HCT116 (cell line): ENCODE results near the gene COPA. TPM values are rescaled to one million over a fixed set of nuclear protein-coding genes. Genes with fewer than 3 reads are reported as not detected.
A peak's percentile ranks its signal among the peaks of the same experiment; 100 is the strongest.

Experiments used
- ATAC-seq: fragments of 200-7000 bp; cut with Tn5 transposase; 2 replicates; pipeline ENCODE4 v1.9.1; 2020; ENCODE audit warnings: mild to moderate bottlenecking, moderate library complexity
- BruUV-seq: library from RNA; stranded (reverse); fragments of 400-500 nt; replicated peaks from 2 replicates; lab custom pipeline; 2021; lab: Mats Ljungman, UMichigan
- CTCF ChIA-PET: fragments of 300-600 bp; sonication (Branson Sonifier 250); formaldehyde crosslinking; loops from one replicate; lab custom pipeline; 2021; ENCODE audit warnings: antibody characterized with exemption; lab: Charles Lee
- POLR2A ChIA-PET: fragments of 300-600, 350-600 bp; sonication (Branson Sonifier 250); formaldehyde crosslinking; loops from one replicate; lab custom pipeline; 2021; ENCODE audit warnings: antibody characterized with exemption; lab: Charles Lee
- RAD21 ChIA-PET, 2 experiments: fragments of 300-600 bp; sonication (Branson Sonifier 250); formaldehyde crosslinking; loops; one replicate each; lab custom pipeline; 2023; ENCODE audit warnings: low total read pairs in 2 of 2; ENCODE audit not compliant: uncharacterized antibody in 2 of 2, unreplicated experiment in 2 of 2, low non-redundant PET in 1 of 2; lab: Charles Lee
- DNase-seq: peaks from one replicate; pipeline ENCODE4 v3.0.0-alpha.2; 2010; ENCODE audit warnings: low read depth, low spot score
- H2AFZ ChIP-seq: fragments of 200-600 bp; shearing (Covaris generic), sonication (generic); 2 replicates; pipeline ENCODE4 v1.6.1; 2017; ENCODE audit warnings: low read depth, mixed run types, mixed read lengths, antibody characterized with exemption, low read length; ENCODE audit not compliant: poor library complexity, severe bottlenecking
- H3K27ac ChIP-seq: 2 replicates; pipeline ENCODE4 v1.5.1; 2012; ENCODE audit warnings: low read depth, low read length
- H3K27me3 ChIP-seq: fragments of 200-600 bp; sonication (generic); 2 replicates; pipeline ENCODE4 v1.6.1; 2016; ENCODE audit warnings: mixed run types, low read length, mixed read lengths; ENCODE audit not compliant: insufficient read depth
- H3K36me3 ChIP-seq, 2 experiments: fragments of 200-500 bp in 1 of 2; fragments of 200-600 bp in 1 of 2; sonication (Bioruptor generic) in 1 of 2; sonication (generic) in 1 of 2; 2 replicates each; pipeline versions ENCODE4 v1.5.1 to v1.6.1; 2014 to 2016; ENCODE audit warnings: low read length in 2 of 2, inconsistent platforms in 1 of 2, mixed read lengths in 1 of 2, mixed run types in 1 of 2; ENCODE audit not compliant: insufficient read depth in 2 of 2, control insufficient read depth in 1 of 2
- H3K4me1 ChIP-seq, 2 experiments: fragments of 200-600 bp in 1 of 2; sonication (generic) in 1 of 2; 2 replicates each; pipeline versions ENCODE4 v1.5.1 to v1.6.1; 2012 to 2017; ENCODE audit warnings: low read length in 2 of 2, inconsistent platforms in 1 of 2, mild to moderate bottlenecking in 1 of 2, mixed read lengths in 1 of 2, mixed run types in 1 of 2, moderate library complexity in 1 of 2; ENCODE audit not compliant: insufficient read depth in 2 of 2, control insufficient read depth in 1 of 2
- H3K4me2 ChIP-seq: fragments of 200-600 bp; sonication (generic); 2 replicates; pipeline ENCODE4 v1.6.1; 2017; ENCODE audit warnings: mixed run types, low read length, mixed read lengths
- H3K4me3 ChIP-seq, 2 experiments: fragments of 200-600 bp in 1 of 2; sonication (generic) in 1 of 2; replicated peaks in 1 of 2; 2 replicates each; pipeline ENCODE4 v1.5.1; 2011 to 2016; ENCODE audit warnings: low read length in 2 of 2, control low read depth in 1 of 2, low read depth in 1 of 2, mild to moderate bottlenecking in 1 of 2, mixed read lengths in 1 of 2, mixed run types in 1 of 2
- H3K79me2 ChIP-seq: fragments of 200-600 bp; sonication (generic); 2 replicates; pipeline ENCODE4 v1.6.1; 2017; ENCODE audit warnings: mild to moderate bottlenecking, mixed run types, low read length, moderate library complexity, mixed read lengths; ENCODE audit not compliant: insufficient read depth
- H3K9ac ChIP-seq: fragments of 200-600 bp; sonication (generic); 2 replicates; pipeline ENCODE4 v1.6.1; 2016; ENCODE audit warnings: low read length, mixed read lengths
- H3K9me2 ChIP-seq: fragments of 200-600 bp; sonication (generic), shearing (Covaris generic); 2 replicates; pipeline ENCODE4 v1.6.1; 2017; ENCODE audit warnings: mixed run types, mild to moderate bottlenecking, moderate library complexity; ENCODE audit not compliant: insufficient read depth
- H3K9me3 ChIP-seq, 2 experiments: fragments of 200-500 bp in 1 of 2; fragments of 200-600 bp in 1 of 2; sonication (Bioruptor generic) in 1 of 2; sonication (generic) in 1 of 2; 2 replicates each; pipeline ENCODE4 v1.6.1; 2014 to 2017; ENCODE audit warnings: low read length in 2 of 2, mixed read lengths in 2 of 2, inconsistent platforms in 1 of 2, low read depth in 1 of 2, mild to moderate bottlenecking in 1 of 2, mixed run types in 1 of 2, moderate library complexity in 1 of 2; ENCODE audit not compliant: control insufficient read depth in 1 of 2, insufficient read depth in 1 of 2
- H4K20me1 ChIP-seq: fragments of 200-600 bp; sonication (generic), shearing (Covaris generic); 2 replicates; pipeline ENCODE4 v1.6.1; 2017; ENCODE audit warnings: mixed run types, mild to moderate bottlenecking, moderate library complexity; ENCODE audit not compliant: insufficient read depth
- CBX3 ChIP-seq: IDR thresholded peaks from 2 replicates; pipeline ENCODE4 v1.6.1; 2012; ENCODE audit warnings: low read depth
- CEBPB ChIP-seq: IDR thresholded peaks from 2 replicates; pipeline ENCODE4 v1.6.1; 2012; ENCODE audit warnings: low read depth
- EGR1 ChIP-seq: IDR thresholded peaks from 2 replicates; pipeline ENCODE4 v1.6.1; 2012; ENCODE audit warnings: low read depth
- ELF1 ChIP-seq: IDR thresholded peaks from 2 replicates; pipeline ENCODE4 v1.6.1; 2012; ENCODE audit warnings: low read depth, borderline replicate concordance
- EZH2 ChIP-seq: fragments of 200-600 bp; sonication (generic); IDR thresholded peaks from 2 replicates; pipeline ENCODE4 v1.6.1; 2017; ENCODE audit warnings: antibody characterized with exemption, mixed run types
- EZH2phosphoT487 ChIP-seq: fragments of 200-600 bp; IDR thresholded peaks from 2 replicates; pipeline ENCODE4 v1.6.1; 2018; ENCODE audit warnings: antibody characterized with exemption, borderline replicate concordance
- FOSL1 ChIP-seq: IDR thresholded peaks from 2 replicates; pipeline ENCODE4 v1.6.1; 2012; ENCODE audit warnings: low read depth
- JUND ChIP-seq: IDR thresholded peaks from 2 replicates; pipeline ENCODE4 v1.6.1; 2012
- POLR2A ChIP-seq: IDR thresholded peaks from 2 replicates; pipeline ENCODE4 v1.7.0; 2011; ENCODE audit warnings: borderline replicate concordance; ENCODE audit not compliant: insufficient read depth, insufficient read length; ENCODE audit errors: extremely low read depth
- POLR2AphosphoS5 ChIP-seq: IDR thresholded peaks from 2 replicates; pipeline ENCODE4 v1.6.1; 2011; ENCODE audit warnings: mild to moderate bottlenecking, low read depth, low read length, moderate library complexity
- RAD21 ChIP-seq: IDR thresholded peaks from 2 replicates; pipeline ENCODE4 v1.6.1; 2012; ENCODE audit warnings: low read depth, mild to moderate bottlenecking
- SIN3A ChIP-seq: IDR thresholded peaks from 2 replicates; pipeline ENCODE4 v1.6.1; 2012; ENCODE audit warnings: low read depth
- SP1 ChIP-seq: IDR thresholded peaks from 2 replicates; pipeline ENCODE4 v1.6.1; 2012; ENCODE audit warnings: low read depth
- SRF ChIP-seq: IDR thresholded peaks from 2 replicates; pipeline ENCODE4 v1.6.1; 2012; ENCODE audit warnings: low read depth
- TCF7L2 ChIP-seq: IDR thresholded peaks from 2 replicates; pipeline ENCODE4 v1.7.0; 2011; ENCODE audit warnings: borderline replicate concordance, inconsistent platforms; ENCODE audit not compliant: insufficient read depth, insufficient read length; ENCODE audit errors: extremely low read depth
- YY1 ChIP-seq: IDR thresholded peaks from 2 replicates; pipeline ENCODE4 v1.6.1; 2011; ENCODE audit warnings: low read length, low read depth, moderate library complexity, mild to moderate bottlenecking; ENCODE audit not compliant: insufficient replicate concordance; ENCODE audit errors: extremely low read depth
- ZFX ChIP-seq: fragments of 450-650 bp; IDR thresholded peaks from 2 replicates; pipeline ENCODE4 v1.6.1; 2017
- ZNF274 ChIP-seq: fragments of 200-500 bp; sonication (Bioruptor generic); IDR thresholded peaks from 2 replicates; pipeline ENCODE4 v1.6.1; 2014; ENCODE audit warnings: mild to moderate bottlenecking, low read depth, low read length, inconsistent platforms
- intact Hi-C: fragments of 100-400 bp; cut with micrococcal nuclease; formaldehyde crosslinking; loops from 2 replicates; pipeline ENCODE4 v1.10.0; 2022
- total RNA-seq: library from RNA; stranded (reverse); gene quantifications from one replicate; pipeline ENCODE4 v1.2.1, GENCODE V29; 2021; ENCODE audit not compliant: unreplicated experiment
- TF ChIP-seq, protein P1 (sequence below): IDR thresholded peaks from 2 replicates; pipeline ENCODE4 v1.6.1; 2012
- TF ChIP-seq, protein P2 (sequence below): IDR thresholded peaks from 2 replicates; pipeline ENCODE4 v1.6.1; 2012
- TF ChIP-seq, protein P3 (sequence below), 3 experiments: fragments of 200-600 bp in 1 of 3; sonication (generic) in 1 of 3; IDR thresholded peaks in 2 of 3; conservative IDR thresholded peaks in 1 of 3; 2 replicates each; pipeline ENCODE4 v1.5.1; 2012 to 2017; ENCODE audit warnings: low read depth in 2 of 3, low read length in 2 of 3, antibody characterized with exemption in 1 of 3, borderline replicate concordance in 1 of 3, control low read depth in 1 of 3, mild to moderate bottlenecking in 1 of 3, mixed read lengths in 1 of 3, mixed run types in 1 of 3, moderate library complexity in 1 of 3; ENCODE audit not compliant: insufficient read depth in 1 of 3
- TF ChIP-seq, protein P4 (sequence below): IDR thresholded peaks from 2 replicates; pipeline ENCODE4 v1.6.1; 2011; ENCODE audit warnings: mild to moderate bottlenecking, low read length, moderate library complexity; ENCODE audit not compliant: insufficient replicate concordance; ENCODE audit errors: extremely low read depth

The COPA gene
- total RNA-seq, 1 experiment from 2014 or later: 132 TPM

DNA sequence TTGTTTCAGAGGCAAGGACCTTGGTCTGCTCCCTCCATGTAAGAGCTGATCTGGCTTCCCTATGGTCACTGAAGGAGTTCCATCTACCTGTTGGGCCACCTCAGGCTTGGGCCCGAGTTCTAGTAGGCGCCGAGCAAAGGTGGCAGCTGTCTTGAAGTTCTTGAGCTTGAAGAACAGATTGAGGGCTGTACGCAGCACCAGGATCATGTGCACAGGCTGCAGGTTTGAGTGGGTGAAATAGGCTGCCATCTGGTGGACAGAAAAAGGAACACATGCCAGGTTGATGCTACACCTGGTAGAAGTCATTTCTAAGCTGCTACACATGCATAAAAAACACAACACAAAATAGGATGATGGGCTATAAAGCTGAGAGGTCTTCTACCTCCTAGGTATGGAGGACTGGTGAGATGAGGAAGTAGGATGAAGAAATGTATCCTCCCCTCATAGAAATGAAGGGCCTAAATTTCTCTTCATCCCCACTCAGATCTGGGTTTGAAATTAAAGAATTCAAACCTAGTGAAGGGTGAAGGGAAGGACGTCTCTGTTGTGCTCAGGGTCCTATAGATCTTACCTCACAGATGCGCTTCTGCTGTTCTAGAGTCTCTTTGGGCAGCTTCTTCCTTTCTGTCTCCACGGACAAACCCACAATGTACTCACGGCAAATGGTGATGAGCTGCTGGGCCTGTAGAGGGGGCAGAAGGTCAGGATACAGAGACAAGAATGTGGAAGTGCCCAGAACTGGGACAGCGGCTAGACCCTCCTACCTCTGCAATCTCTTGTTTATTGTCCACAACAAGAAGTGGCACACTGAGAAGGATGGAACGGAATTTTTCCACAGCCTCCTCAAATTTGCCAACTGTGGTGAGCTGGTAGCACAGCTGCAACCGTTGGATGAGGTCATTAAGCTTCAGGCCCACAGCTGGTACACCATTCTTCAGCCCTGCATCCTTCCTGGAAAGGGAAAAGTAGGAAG lies 51.5 kb downstream of the COPA start:
- BruUV-seq: no TSS peak
- H3K4me2 ChIP-seq: no peak overlapping the region
- H2AFZ ChIP-seq: no peak overlapping the region
- POLR2A ChIA-PET: no interaction called here
- no peaks in the 10 kb centered on the region for H3K9me2 ChIP-seq
- no peaks in the 10 kb centered on the region for H3K27me3 ChIP-seq
- H3K79me2 ChIP-seq: no peaks in the 10 kb centered on the region
- peak; percentile 95 for ATAC-seq
- H3K4me3 ChIP-seq: no peak overlapping the region
- H3K9ac ChIP-seq: no peak overlapping the region
- H3K36me3 ChIP-seq: peaks cover 66 to 67% of the 10 kb centered on the region in 2 experiments
- CTCF ChIA-PET: interaction anchor here (0.6 to 2.8 kb wide), 27 partner anchors 10 to 245 kb away, joined by 3 to 32 read pairs (median 5); partner anchors contain the start of genes DCAF8 and IGSF8
- H3K27ac ChIP-seq: no peak overlapping the region
- RAD21 ChIA-PET: interaction anchor here (0.6 to 1.6 kb wide), 9 partner anchors 10 to 191 kb away, joined by 3 to 8 read pairs (median 4); no protein-coding TSS in a partner anchor
- H3K9me3 ChIP-seq: no peaks in the 10 kb centered on the region
- intact Hi-C loops: loop anchor here (1.0 to 5.0 kb wide), 3 partner anchors 46 to 190 kb away; no protein-coding TSS in a partner anchor
- H4K20me1 ChIP-seq: no peaks in the 10 kb centered on the region
- peak; percentile 37 for DNase-seq
- H3K4me1 ChIP-seq: no peaks in the 10 kb centered on the region
- TF ChIP-seq, protein P1, sequence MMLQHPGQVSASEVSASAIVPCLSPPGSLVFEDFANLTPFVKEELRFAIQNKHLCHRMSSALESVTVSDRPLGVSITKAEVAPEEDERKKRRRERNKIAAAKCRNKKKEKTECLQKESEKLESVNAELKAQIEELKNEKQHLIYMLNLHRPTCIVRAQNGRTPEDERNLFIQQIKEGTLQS: no peak
- TF ChIP-seq CBX3 (no peak), FOSL1 (no peak), POLR2A (no peak), TCF7L2 (no peak), ZNF274 (no peak), SP1 (no peak), POLR2AphosphoS5 (no peak), EZH2 (no peak), EGR1 (no peak), SRF (0 out of 2 replicates have a peak, but pooled peaks have one; percentile 14), EZH2phosphoT487 (no peak), JUND (no peak), ZFX (no peak), SIN3A (no peak), YY1 (no peak), RAD21 (peak; percentile 62), ELF1 (no peak), CEBPB (no peak)
- TF ChIP-seq, protein P2, sequence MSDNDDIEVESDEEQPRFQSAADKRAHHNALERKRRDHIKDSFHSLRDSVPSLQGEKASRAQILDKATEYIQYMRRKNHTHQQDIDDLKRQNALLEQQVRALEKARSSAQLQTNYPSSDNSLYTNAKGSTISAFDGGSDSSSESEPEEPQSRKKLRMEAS: peak; percentile 36; the same call in 1 of the 2 replicates
- TF ChIP-seq, protein P3, sequence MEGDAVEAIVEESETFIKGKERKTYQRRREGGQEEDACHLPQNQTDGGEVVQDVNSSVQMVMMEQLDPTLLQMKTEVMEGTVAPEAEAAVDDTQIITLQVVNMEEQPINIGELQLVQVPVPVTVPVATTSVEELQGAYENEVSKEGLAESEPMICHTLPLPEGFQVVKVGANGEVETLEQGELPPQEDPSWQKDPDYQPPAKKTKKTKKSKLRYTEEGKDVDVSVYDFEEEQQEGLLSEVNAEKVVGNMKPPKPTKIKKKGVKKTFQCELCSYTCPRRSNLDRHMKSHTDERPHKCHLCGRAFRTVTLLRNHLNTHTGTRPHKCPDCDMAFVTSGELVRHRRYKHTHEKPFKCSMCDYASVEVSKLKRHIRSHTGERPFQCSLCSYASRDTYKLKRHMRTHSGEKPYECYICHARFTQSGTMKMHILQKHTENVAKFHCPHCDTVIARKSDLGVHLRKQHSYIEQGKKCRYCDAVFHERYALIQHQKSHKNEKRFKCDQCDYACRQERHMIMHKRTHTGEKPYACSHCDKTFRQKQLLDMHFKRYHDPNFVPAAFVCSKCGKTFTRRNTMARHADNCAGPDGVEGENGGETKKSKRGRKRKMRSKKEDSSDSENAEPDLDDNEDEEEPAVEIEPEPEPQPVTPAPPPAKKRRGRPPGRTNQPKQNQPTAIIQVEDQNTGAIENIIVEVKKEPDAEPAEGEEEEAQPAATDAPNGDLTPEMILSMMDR (IDR thresholded peaks at IDR 0.05 in 2 of 3, conservative IDR thresholded peaks at IDR 0.05 in 1 of 3; ENCODE audit: borderline replicate concordance in 1 of 3, insufficient read depth in 1 of 3, low read depth in 2 of 3, low read length in 2 of 3): peak; percentile 65 to 84 (median 84)
- TF ChIP-seq, protein P4, sequence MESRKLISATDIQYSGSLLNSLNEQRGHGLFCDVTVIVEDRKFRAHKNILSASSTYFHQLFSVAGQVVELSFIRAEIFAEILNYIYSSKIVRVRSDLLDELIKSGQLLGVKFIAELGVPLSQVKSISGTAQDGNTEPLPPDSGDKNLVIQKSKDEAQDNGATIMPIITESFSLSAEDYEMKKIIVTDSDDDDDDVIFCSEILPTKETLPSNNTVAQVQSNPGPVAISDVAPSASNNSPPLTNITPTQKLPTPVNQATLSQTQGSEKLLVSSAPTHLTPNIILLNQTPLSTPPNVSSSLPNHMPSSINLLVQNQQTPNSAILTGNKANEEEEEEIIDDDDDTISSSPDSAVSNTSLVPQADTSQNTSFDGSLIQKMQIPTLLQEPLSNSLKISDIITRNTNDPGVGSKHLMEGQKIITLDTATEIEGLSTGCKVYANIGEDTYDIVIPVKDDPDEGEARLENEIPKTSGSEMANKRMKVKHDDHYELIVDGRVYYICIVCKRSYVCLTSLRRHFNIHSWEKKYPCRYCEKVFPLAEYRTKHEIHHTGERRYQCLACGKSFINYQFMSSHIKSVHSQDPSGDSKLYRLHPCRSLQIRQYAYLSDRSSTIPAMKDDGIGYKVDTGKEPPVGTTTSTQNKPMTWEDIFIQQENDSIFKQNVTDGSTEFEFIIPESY: no peak
